ENCODE results near the gene BMP15.

Gene BMP15

DNA sequence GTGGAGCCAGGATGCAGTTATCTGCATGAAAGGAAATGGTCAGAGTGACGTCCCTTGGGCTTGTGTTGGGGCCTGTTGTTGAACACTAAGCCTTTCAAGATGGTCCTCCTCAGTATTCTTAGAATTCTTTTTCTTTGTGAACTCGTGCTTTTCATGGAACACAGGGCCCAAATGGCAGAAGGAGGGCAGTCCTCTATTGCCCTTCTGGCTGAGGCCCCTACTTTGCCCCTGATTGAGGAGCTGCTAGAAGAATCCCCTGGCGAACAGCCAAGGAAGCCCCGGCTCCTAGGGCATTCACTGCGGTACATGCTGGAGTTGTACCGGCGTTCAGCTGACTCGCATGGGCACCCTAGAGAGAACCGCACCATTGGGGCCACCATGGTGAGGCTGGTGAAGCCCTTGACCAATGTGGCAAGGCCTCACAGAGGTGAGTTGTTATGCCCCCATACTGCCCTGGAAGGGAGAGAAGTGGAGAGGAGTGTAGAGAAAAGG lies at the start of gene BMP15:
BMP15 (plus strand) TSS at position 51 of the 492 bp plus-strand sequence; CDS start at position 100, 49 bp downstream.
- no peak for DNase-seq (ENCODE audit: low read depth)

GRCh38 chrX:50863471-50863870 lies 47.1 kb upstream of the BMP15 start:
- DNase-seq (ENCODE audit: low read depth) = no peak

GRCh38 chrX:50865311-50865710 lies 45.2 kb upstream of the BMP15 start:
- DNase-seq (ENCODE audit: low read depth) = no peak

- DNase-seq (ENCODE audit: low read depth) = no peak
Observed at GRCh38 chrX:50871922-50872453, 38.5 kb upstream of the BMP15 start.

DNA sequence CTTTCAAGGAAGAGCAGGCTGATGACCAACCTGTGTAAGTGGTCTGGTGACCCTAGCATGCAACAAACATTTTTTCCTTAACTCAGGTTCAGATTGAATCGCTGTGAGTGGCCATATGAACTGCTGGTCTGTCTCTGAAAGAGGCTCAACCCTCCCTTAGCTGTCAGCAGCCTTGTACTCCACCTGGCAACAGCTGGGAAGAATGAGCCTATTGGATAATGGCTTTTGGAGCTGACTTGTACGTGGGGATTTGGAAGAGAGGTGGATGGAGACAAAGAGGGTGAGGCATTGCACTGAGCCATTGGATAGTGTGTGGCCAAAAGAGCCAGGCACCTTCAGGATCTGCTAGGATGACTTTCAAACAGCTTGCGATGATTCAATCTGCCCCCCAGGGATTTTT lies 35.7 kb upstream of the BMP15 start:
- DNase-seq (ENCODE audit: low read depth) = no peak

- DNase-seq (ENCODE audit: low read depth) = no peak
Observed at GRCh38 chrX:50876551-50876950, 34.0 kb upstream of the BMP15 start.

GRCh38 chrX:50877310-50877709 lies 33.2 kb upstream of the BMP15 start:
- no peak for DNase-seq (ENCODE audit: low read depth)

- no peak for DNase-seq (ENCODE audit: low read depth)
Observed at GRCh38 chrX:50881028-50881427, 29.5 kb upstream of the BMP15 start.

GRCh38 chrX:50888884-50889283 lies 21.7 kb upstream of the BMP15 start:
- DNase-seq (ENCODE audit: low read depth) = no peak

DNA sequence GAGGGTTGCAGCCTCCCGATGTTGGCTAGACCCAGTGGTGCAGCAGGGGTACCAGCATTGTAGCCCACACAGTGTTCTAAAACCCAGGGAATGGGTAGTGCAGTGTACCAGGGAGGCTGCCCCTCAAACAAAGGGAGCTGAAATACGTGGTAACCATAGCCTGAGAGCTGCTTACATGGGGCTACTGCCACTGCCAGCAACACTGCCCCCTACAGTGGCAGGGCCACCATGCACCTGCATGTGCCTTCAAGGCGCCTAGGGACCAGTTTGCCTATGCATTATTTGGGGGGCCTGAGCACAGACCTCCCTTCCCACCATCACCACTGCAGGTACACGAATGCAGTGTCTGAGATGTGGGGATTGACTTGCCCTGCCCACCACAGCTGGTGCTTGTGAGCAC lies 21.0 kb upstream of the BMP15 start:
- no peak for DNase-seq (ENCODE audit: low read depth)

- DNase-seq (ENCODE audit: low read depth) = no peak
Observed at GRCh38 chrX:50893047-50893446, 17.5 kb upstream of the BMP15 start.

GRCh38 chrX:50893466-50893865 lies 17.1 kb upstream of the BMP15 start:
- no peak for DNase-seq (ENCODE audit: low read depth)

DNA sequence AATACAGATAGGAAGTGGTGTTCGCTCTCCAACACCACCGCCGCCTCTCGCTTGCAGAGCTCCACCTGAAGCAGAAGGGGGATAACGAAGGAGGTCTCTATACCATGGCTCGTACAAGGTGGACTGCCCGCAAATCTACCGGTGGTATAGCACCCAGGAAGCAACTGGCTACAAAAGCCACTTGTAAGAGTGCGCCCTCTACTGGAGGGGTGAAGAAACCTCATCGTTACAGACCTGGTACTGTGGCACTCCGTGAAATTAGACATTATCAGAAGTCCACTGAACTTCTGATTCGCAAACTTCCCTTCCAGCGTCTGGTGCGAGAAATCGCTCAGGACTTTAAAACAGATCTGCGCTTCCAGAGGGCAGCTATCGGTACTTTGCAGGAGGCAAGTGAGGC lies 5.2 kb upstream of the BMP15 start:
- DNase-seq (ENCODE audit: low read depth) = no peak

- no peak for DNase-seq (ENCODE audit: low read depth)
Observed at GRCh38 chrX:50913520-50913919, 3.0 kb downstream of the BMP15 start.

DNA sequence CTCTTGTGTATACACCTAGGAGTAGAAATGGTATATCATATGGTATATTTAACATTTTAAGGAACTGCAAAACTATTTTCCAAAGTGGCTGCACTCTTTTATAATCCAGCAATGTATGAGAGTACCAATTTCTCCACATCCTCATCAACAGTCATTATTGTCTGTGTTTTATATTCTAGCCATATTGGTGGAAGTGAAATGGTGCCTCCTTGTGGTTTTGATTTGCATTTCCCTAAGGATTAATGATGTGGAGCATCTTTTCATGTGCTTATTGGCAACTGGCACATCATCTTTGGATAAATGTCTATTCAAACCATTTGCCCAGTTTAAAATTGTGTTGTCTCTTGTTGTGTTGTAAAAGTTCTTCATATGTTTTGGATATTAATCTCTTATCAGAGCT lies 9.6 kb downstream of the BMP15 start:
- no peak for DNase-seq (ENCODE audit: low read depth)

DNA sequence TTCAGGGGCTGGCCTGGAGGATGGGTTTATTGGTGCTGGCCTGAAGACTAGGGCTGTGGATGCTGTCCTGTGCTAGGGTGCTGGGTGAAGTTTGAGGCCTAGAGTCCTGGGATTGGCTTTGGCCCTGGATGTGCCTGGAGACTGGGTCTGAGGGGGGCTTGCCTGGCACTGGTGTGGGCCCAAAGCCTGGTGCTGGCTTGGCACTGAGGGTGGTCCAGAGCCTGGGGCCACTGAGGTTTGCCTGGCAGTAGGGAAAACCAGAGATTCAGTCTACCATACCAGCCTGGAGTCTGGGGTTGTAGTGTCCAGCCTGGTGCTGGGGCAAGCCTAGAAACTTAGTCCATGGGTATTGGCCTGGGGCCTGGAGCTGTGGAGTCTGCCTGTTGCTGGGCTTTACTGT lies 16.6 kb downstream of the BMP15 start:
- no peak for DNase-seq (ENCODE audit: low read depth)

DNA sequence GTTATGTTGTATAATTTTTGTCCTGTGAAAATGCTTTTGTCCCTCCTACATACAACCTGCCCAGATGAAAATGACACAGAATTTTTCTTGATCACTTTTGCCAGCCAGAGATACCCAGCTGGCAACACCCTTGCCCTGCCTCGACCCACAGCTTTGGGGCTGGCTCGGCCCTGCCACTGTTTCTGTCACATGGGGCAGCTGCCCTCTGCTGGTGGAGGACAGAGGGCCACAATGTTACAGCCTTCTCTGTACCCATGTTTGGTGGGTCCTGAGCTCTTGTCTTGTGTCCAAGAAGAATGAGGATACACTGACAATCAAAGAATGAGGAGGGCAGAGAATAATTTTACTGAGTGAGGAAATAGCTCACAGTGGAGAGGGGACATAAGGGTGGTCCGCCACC lies 31.1 kb downstream of the BMP15 start:
- no peak for DNase-seq (ENCODE audit: low read depth)

DNA sequence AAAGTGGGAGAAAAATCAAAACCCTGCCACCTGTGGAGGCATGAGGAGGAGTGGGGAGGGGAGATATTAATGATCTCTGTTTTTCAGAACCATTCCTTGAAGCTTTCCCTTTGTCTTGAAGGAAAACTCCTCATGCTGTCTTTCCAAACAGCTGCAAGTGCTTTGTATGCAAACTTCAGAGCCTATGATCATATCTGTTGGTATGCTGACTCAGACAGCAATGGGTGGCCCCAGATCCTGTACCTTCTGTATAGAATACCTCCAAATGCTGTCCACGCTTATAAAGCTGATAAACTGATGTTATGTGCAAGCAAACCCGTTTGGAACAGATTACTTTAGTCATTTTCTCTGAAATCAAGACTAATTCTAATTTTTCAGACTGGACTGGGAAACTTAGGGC lies 31.9 kb downstream of the BMP15 start:
- DNase-seq (ENCODE audit: low read depth) = no peak

DNA sequence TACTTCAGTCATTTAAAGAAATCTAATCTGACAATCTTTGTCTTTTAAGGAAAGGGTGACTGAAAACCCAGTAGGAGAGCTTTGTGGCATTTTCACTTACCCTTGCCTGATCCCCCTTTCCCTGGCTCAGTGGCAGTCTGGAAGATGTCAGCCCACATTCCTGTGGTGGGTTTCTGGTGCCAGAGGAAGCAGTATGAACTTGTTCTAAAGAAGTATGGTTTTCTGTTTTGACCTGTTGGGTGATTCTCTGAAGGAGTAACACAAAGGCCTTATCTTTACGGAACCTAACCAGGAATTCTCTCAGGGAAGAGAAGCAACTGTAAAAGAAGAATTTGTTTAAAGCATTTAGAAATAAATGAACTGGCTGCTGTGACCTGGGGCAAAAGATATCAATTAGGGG lies 41.9 kb downstream of the BMP15 start:
- DNase-seq (ENCODE audit: low read depth) = no peak

DNA sequence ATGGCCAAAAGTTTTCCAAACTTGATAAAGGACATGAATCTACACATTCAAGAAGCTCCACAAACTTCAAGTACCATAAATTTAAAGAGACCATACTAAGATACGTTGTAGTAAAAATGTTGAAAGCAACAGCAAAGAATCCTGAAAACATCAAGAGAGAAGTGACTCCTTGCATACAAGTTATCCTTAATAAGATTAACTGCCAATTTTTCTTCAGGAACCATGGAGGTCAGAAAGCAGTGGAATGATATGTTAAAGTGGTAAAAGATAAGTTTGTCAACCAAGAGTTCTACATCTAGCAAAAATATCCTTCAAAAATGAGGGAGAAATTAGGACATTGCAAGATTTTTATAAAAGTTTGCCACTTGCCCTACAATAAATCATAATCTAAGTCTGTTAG lies 43.3 kb downstream of the BMP15 start:
- no peak for DNase-seq (ENCODE audit: low read depth)

DNA sequence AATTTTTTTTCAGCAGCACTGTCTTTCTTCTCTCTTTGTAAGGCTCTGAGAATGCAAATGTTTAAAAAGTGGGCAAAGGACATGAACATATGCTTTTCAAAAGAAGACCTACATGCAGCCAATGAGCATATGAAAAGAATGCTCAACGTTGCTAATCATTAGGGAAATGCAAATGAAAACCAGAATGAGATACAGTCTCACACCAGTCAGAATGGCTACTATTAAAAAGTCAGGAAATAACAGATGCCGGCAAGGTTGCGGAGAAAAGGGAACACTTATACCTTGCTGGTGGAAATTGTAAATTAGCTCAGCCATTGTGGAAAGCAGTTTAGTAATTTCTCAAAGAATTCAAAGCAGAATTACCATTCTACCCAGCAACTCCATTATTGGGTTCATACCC lies 51.6 kb downstream of the BMP15 start:
- no peak for DNase-seq (ENCODE audit: low read depth)

- DNase-seq (ENCODE audit: low read depth) = no peak
Observed at GRCh38 chrX:50963842-50964241, 53.3 kb downstream of the BMP15 start.

All from activated gamma-delta T cell treated with anti-CD3 and anti-CD28 coated beads, Interleukin-2, amount 50 U/mL, for 16 hours (primary cell).